Transverse colon (tissue), 4 donors: ENCODE measurements around the gene HAGH.

Experiments
- EP300 ChIP-seq: sonication (generic); formaldehyde crosslinking; IDR thresholded peaks from one replicate; pipeline ENCODE4 v1.6.1; 2017; ENCODE audit warnings: antibody characterized with exemption, low read depth
- POLR2A ChIP-seq: fragments of 450-650 bp; IDR thresholded peaks from one replicate; pipeline ENCODE4 v1.6.1; 2016; ENCODE audit warnings: antibody characterized with exemption, mild to moderate bottlenecking, moderate library complexity
- POLR2AphosphoS5 ChIP-seq, 3 donors: sonication (generic); formaldehyde crosslinking; IDR thresholded peaks; one replicate each; pipeline ENCODE4 v1.6.1; 2016; ENCODE audit warnings: antibody characterized with exemption in 3 of 3
- TF ChIP-seq, protein P1 (sequence below), 5 experiments: fragments of 200-600 bp in 3 of 5; fragments of 450-650 bp in 2 of 5; sonication (generic) in 3 of 5; IDR thresholded peaks; 1 replicate in 2 of 5; 2 replicates in 3 of 5; pipeline ENCODE4 v1.5.1; 2016 to 2017; ENCODE audit warnings: antibody characterized with exemption in 5 of 5, inconsistent platforms in 3 of 5, mild to moderate bottlenecking in 2 of 5, moderate library complexity in 1 of 5

DNA sequence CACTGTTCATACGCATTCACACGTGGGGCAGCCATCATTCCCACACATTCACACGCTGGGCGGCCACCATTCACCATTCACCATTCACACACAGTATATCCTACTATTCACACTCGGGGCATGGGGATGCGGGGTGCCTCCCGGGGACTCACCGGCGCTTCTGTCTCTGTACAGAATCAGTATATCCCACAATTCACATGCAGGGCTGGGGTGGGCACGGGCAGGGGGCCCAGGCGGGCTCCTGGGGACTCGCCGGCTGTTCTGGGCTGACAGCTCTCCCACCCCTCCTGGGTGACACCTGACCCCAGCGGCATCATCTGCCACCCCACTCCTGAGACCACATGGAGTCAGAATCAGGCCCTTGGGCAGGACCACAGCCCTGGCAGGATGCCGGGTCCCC lies 64.9 kb downstream of the HAGH start:
- TF ChIP-seq POLR2AphosphoS5 (IDR thresholded peaks at IDR 0.05) = no peak
- TF ChIP-seq, protein P1, sequence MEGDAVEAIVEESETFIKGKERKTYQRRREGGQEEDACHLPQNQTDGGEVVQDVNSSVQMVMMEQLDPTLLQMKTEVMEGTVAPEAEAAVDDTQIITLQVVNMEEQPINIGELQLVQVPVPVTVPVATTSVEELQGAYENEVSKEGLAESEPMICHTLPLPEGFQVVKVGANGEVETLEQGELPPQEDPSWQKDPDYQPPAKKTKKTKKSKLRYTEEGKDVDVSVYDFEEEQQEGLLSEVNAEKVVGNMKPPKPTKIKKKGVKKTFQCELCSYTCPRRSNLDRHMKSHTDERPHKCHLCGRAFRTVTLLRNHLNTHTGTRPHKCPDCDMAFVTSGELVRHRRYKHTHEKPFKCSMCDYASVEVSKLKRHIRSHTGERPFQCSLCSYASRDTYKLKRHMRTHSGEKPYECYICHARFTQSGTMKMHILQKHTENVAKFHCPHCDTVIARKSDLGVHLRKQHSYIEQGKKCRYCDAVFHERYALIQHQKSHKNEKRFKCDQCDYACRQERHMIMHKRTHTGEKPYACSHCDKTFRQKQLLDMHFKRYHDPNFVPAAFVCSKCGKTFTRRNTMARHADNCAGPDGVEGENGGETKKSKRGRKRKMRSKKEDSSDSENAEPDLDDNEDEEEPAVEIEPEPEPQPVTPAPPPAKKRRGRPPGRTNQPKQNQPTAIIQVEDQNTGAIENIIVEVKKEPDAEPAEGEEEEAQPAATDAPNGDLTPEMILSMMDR (IDR thresholded peaks at IDR 0.05) = no peak
- no peak for TF ChIP-seq POLR2A
- no peak for TF ChIP-seq EP300
